GM15510 (cell line): ENCODE data around the gene CDK14.

Experiments
- POLR2A ChIP-seq: IDR thresholded peaks from 3 replicates; pipeline ENCODE4 v1.6.1; 2011; ENCODE audit warnings: borderline replicate concordance; ENCODE audit not compliant: insufficient read length; ENCODE audit errors: extremely low read depth

Gene CDK14

DNA sequence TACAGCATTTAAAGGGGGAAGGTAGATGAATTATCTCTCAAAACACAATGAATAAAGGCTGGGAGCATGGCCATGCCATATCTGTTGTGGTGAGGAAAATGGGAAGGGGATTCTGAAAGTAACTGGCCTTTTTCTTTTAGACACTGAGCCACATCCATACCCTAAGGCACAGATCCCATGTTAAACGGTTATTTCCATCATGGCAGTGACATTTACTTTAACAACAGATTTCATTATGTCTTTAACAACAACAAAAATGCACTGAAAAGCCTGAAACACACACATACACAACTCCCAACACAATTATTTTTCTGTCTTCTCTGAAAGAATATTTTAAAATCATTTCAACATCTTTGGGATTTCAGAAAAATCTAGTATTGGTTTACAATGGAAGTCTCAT, 492.0 kb downstream of the CDK14 start:
- TF ChIP-seq POLR2A: no peak

DNA sequence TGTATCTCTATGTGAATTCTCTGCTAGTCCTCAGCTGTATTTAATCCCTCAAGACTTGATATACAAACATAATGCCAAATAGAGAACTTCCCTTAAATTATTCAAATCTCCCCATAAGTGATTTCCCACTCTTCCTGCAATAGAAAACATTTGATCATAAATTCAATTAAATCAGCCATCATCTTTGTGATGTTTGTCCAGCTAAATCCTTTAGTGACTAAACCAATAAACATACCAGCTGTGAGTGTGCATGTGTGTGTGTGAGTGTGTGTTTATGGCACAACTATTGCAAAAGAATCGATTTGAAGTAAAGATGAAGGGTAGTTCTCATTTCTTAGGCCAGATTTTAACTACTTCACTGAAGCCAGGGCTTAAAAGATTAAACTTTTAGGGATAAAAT, 492.6 kb downstream of the CDK14 start:
- no peak for TF ChIP-seq POLR2A

DNA sequence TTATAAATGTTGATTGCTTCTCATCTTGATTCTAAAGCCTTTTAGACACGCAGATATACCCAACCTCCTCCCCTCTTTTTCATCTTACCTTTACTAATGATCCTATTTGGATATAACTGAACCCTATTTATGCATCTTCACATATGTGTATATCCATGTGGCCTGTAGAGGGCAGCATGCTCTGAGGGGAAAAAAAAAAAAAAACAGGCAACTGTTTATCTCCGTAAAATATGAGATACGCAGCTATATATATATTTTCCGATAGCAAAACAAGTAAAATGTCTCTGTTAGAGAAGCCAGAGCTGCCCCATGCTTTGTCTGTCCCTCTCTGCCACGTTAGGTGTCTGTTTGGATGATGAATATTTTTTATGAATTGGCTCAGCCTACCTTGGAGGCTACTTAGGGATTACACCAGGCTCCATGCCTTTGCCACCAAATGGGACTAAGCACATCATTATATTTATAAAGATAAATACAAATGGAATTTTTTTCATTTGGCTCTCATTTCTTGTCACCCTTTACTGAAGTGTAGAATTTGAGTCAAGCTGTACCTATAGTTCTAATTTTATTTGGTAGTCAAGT, 493.4 kb downstream of the CDK14 start:
- no peak for TF ChIP-seq POLR2A

DNA sequence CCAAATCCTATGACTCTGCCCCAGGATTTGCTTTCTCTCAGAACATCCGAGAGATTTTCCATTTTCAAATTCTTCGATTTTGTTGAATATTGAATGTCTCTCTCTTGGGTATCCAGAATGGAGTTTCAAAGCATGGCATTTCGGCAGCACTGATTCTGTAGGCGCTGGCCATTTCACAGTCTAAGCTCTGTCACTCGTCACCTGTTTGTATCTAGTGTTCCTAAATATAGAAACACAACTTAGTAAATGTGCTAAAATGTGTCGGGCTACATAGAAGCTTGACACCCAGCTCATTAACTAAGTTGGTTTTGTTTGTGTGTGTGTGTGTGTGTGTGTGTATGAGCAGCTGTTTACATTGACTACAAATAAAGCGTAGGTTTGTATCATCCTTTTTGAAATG, 494.6 kb downstream of the CDK14 start:
- no peak for TF ChIP-seq POLR2A

DNA sequence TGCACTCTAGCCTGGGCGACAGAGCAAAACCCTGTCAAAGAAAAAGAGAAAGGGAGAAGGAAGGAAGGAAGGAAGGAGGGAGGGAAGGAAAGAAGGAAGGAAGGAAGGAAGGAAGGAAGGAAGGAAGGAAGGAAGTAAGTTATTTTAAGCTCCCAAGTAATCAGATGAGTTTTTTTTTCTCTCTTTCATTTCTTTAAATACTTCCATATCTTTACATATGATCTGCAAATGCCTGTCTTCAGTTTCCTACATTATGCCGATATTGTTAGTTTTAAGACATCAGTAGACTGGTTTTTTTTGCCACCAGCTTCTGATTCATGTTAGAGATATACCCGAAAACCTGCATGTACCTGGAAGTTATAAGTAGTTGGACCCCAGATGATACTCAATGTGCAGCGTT, 495.5 kb downstream of the CDK14 start:
- no peak for TF ChIP-seq POLR2A

DNA sequence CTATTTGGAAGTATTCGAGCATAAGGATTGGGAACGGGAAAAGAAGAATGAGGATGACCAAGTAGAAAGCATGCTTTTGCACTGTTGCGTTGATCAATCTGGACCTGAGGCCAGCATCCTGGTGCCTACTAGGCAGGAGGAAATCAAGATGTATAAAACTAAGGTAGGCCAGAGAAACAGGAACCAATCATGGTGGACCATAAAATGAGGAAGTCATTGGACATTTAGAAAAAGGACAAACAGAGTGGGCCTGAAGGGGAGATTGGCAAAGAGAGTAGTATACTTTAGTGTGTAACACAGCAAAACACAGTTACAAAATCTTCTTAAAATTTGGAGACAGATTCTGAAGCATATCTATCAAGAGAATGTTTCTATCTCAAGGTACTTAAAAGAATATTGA, 497.1 kb downstream of the CDK14 start:
- no peak for TF ChIP-seq POLR2A

DNA sequence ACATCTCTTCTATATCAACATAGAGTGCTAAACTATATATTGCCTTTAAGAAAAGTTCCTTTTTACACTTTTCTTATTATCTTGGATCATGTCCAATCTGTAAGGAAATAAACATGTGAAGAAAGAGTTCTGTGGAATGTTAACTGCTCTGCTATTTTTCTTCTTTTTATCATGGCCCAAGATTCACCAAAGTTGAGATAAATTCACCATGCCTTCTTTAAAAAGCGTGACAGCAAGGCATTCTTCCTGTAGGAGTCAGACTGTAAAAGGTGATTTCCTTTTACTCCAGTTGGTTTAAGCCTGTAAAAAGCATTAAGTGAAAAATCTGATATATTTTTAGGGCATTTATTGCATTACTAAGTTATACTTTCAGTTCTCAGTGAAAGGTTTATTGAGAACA, 502.4 kb downstream of the CDK14 start:
- TF ChIP-seq POLR2A: no peak

DNA sequence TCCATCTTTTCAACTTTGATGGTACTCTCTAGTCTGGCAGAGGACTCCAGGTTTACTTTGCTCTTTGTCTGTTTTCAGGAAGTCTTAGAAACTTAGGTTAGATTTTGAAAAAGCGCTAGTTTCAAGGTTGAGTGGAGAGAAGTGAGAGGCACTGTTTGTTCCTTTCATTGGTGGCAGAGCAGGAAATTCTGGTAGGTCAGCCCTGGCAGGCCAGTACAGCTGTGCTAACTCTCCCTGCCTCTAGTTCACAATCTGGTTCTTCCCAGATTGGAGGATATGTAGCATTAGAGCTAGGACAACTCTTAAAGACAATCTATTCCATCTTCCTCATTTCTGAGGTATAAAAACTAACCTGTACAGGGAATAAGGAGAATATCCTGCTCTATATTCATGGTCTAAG, 507.2 kb downstream of the CDK14 start:
- TF ChIP-seq POLR2A: no peak

DNA sequence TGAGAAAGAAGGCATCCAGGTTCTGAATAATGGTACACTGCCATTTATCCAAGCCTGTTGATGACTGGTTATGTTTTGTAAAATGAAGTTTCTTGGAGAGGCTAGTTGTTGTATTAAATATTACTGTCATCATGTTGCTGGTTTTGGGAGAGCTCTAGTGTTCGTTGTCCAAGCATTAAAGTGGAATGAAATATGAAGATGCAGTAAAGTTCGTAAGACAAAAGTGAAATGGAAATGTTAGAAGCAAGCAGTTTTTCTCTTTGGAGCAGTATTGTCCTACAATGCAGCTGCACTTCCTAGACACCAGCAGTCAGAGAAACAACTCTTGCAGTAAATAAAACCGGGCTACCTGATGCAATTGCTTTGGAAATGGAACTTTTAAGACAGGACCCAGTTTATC, 511.3 kb downstream of the CDK14 start:
- TF ChIP-seq POLR2A: no peak

DNA sequence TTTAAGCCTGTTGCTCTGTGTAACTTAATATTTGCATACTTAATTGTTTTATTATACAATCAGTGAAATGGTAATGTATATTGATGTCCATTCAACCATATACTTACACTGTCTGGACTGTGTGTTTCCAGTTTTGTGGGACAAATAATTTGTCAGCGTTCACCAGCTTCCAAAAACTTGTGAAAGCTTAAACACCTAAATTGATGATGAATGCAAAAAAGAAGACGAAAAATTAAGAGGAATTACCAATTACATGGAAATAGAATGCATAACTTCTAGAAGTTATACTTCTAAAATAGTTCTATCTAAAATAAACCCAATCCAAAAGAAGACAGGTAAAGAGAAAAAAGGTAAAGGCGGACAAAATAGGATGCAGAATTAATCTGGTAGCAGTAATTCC, 513.1 kb downstream of the CDK14 start:
- no peak for TF ChIP-seq POLR2A

DNA sequence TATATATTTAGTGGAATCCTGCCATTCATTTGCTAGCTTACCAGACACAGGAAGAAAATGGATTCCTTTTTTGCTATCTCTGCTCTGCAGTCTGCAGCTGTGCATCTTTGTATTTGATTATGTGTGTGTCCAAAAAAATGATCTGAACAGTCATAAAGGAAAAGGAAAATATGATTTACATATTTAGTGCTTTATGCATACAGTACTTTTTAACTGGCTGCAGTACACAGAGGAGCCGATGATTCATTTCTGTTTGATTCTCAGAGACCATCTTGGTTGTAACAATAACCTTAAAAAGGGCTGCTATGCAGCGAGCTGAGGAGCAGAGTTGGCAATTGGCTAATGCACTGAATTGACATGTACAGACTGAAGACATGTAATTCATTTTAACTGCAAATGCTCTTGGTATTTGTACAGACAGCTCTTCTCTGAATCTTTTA, 516.8 kb downstream of the CDK14 start:
- TF ChIP-seq POLR2A: no peak

DNA sequence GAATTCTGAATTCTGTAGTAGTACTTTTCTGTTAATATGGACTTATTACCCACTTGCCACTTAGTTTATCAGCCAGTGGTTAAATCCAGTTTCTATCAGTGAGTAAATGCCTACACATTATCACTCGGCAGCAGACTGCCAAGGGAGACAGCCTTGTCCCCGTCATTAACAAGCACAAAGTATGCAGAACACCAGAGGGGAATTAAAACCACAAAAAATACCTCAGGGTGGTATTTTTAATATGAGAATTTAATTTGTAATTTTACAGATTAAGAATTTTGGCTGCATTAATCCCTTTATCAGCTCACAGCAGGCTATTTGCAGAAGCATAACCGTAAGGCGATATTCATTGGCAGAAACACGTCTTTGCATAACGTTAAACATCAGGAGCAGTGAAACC, 518.1 kb downstream of the CDK14 start:
- no peak for TF ChIP-seq POLR2A

DNA sequence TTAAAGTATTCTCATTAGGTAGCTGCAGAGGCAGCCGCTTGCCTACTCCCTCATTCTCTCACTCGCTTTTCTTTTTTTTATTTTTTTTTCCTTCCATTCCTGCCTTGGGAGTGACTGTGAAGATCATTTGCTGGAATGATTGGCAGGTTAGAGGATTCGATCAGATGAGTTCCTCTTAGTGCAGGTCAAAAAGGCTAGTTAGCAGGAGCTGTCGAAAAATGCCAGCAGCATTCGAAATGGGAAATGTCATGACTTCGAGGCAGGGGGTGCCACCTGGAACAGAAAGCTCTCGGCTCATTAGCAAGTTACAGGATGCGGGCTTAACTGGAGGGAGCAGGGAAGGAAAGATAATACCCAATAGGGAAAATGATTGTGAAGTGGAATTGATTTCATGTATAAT, 530.6 kb downstream of the CDK14 start:
- TF ChIP-seq POLR2A: no peak

DNA sequence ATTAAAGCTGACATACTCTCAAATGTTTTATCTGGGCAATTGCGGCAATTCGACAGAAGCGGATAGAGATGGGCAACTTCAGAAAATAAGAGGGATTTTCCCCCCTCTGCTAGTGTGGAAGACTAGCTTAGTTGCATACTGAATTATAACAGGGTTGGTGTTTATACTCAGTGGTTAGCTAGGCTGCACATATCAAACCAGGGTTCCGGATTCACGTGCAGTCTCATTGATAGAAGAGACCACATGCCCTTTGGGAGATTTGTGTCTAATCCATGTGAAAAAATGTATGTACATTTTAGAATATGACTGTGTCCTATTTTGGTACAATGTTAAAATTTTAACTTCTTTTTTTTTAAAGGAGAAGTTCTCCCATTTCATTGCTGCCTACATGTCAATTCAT, 531.2 kb downstream of the CDK14 start:
- no peak for TF ChIP-seq POLR2A

DNA sequence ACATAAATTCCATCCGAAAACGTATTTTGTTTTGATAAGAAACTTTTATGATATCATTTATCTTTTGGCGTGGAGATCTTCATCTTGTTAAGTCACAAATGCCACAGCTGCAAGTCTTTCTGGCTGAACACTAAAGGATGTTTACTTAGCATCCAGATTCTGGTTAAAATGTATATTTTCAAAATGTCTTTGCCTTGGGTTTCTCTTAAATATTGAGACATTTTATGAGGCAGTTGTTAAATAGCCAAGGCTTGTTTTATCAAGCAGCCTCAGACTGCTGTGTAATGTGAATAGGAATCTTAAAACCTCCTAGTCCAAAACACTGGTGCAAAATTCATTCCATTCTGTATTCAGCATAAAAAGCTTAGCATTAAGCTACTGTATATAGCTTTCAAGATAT, 531.8 kb downstream of the CDK14 start:
- TF ChIP-seq POLR2A: no peak

DNA sequence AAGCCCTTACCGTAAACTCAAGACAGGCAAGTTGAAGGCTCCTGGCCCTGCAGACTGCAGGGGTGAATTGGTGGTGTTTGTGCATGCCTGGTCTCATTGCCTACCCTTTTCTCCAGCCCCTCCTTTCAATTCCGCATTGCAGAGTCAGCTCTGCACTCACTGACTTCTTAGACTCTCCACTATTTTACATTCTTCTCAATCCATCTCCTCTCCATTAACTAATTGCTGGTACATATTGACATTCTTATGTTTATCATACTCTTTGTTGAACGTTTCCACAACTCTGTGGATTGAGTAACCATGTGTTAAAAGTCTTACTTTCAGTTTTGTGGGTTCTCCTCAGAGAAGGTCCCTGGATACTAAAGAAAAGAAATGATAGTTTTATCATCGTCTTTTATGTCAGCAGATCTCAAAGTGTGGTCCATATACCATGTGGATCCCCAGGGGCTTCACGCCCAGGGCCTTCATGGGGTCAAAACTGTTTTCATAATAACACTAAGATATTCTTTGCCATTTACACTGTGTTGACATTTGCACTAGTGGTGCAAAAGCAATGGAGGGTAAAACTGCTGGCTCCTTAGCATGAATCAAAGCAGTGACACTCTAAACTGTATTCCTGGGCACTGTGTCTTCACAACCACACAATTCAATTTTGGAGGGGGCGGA, 532.7 kb downstream of the CDK14 start:
- TF ChIP-seq POLR2A: no peak

DNA sequence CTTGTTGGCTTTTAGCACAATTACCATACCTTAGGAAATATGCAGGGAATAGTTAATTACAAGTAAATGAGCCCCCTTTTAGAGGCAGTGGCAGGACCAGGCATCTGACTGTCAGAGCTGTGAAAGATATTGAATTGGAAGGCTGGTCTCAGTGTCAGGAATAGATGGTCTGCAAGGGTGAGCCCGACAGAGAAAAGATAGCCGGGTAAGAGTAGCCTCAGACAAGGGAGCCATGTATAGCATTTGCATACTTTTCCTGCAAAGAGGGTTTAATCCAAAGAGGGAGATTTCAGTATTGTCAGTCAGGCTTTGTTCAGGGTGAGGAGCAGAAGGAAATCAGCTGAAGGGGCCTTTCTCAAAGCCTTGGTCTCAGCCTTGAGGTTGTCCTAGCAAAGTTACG, 539.2 kb downstream of the CDK14 start:
- no peak for TF ChIP-seq POLR2A

DNA sequence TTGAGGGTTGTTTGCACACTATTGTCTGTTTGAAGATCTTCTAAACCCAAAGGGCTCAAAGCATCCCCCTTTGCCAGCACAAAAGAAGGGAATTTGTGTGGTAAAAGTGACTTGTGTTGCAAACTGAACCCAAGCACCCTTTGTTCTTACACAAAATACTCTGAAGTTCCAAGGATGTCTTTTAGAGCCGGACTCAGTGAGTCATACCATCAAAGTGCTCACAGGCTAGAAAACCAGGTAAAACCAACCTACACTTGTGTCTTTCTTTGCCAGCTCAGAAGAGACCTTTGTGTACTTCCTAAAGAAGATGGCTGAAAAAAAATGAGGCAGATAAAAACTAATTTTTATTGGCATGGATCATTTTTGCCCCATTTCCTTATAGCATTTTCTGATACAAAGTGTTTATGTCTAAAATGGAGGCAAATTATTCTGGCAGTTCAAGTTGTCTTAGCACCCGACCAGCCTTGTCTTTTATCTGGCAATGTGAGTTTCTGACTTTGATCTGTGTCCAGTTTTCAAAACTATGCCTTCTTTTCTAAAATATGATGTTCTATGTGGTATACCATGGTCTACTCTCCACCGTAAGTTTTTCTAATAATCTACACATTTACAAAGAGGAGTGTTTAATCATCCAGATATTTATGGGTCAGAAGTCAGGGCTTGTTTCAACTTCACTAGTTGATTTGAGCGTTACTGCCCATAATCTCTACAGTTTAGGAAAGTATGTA, 539.7 kb downstream of the CDK14 start:
- TF ChIP-seq POLR2A: no peak
